IMR-90 (cell line): ENCODE results near the gene CDK15.

Experiments
- FOS ChIP-seq: fragments of 150-350 bp; IDR thresholded peaks from 2 replicates; pipeline ENCODE4 v1.6.1; 2016; ENCODE audit warnings: low read depth, low read length
- POLR2A ChIP-seq: IDR thresholded peaks from 2 replicates; pipeline ENCODE4 v1.6.1; 2012; ENCODE audit warnings: mild to moderate bottlenecking, low read depth, low read length
- RAD21 ChIP-seq: IDR thresholded peaks from 2 replicates; pipeline ENCODE4 v1.6.1; 2012; ENCODE audit warnings: low read length, improper control_type of control experiment
- RFX5 ChIP-seq: IDR thresholded peaks from 2 replicates; pipeline ENCODE4 v1.8.0; 2012; ENCODE audit warnings: low read depth, mild to moderate bottlenecking, low read length, moderate library complexity
- TF ChIP-seq, protein P1 (sequence below): conservative IDR thresholded peaks from 2 replicates; pipeline ENCODE4 v1.5.1; 2012; ENCODE audit warnings: mild to moderate bottlenecking, low read depth, low read length, improper control_type of control experiment

- TF ChIP-seq RFX5 (no peak), POLR2A (no peak), FOS (no peak), RAD21 (no peak)
- TF ChIP-seq, protein P1, sequence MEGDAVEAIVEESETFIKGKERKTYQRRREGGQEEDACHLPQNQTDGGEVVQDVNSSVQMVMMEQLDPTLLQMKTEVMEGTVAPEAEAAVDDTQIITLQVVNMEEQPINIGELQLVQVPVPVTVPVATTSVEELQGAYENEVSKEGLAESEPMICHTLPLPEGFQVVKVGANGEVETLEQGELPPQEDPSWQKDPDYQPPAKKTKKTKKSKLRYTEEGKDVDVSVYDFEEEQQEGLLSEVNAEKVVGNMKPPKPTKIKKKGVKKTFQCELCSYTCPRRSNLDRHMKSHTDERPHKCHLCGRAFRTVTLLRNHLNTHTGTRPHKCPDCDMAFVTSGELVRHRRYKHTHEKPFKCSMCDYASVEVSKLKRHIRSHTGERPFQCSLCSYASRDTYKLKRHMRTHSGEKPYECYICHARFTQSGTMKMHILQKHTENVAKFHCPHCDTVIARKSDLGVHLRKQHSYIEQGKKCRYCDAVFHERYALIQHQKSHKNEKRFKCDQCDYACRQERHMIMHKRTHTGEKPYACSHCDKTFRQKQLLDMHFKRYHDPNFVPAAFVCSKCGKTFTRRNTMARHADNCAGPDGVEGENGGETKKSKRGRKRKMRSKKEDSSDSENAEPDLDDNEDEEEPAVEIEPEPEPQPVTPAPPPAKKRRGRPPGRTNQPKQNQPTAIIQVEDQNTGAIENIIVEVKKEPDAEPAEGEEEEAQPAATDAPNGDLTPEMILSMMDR: no peak
Observed at GRCh38 chr2:201788371-201788770, 18.0 kb upstream of the CDK15 start.
